Hippocampal formation (tissue), 2 donors: ENCODE data around the gene TBCK.

Source experiments
- DNase-seq, 2 donors: peaks; one replicate each; lab custom pipeline; 2025; lab: John Stamatoyannopoulos, UW

Gene TBCK

GRCh38 chr4:106286611-106287010 is 29.4 kb downstream of the TBCK start:
- no peak for DNase-seq

GRCh38 chr4:106284227-106284626 is 31.8 kb downstream of the TBCK start:
- no peak for DNase-seq

- DNase-seq, result no peak
Observed at GRCh38 chr4:106277140-106277675, 38.8 kb downstream of the TBCK start.

GRCh38 chr4:106273831-106274230 is 42.2 kb downstream of the TBCK start:
- DNase-seq, result peak in 1 of 2 donors; percentile 8

GRCh38 chr4:106270736-106271135 is 45.3 kb downstream of the TBCK start:
- DNase-seq, result no peak

- no peak for DNase-seq
Observed at GRCh38 chr4:106269711-106270110, 46.3 kb downstream of the TBCK start.

- no peak for DNase-seq
Observed at GRCh38 chr4:106268786-106269185, 47.2 kb downstream of the TBCK start.

GRCh38 chr4:106266201-106266600 is 49.8 kb downstream of the TBCK start:
- peak in 1 of 2 donors; percentile 28 for DNase-seq

GRCh38 chr4:106264331-106264728 is 51.7 kb downstream of the TBCK start:
- DNase-seq, result no peak

- no peak for DNase-seq
Observed at GRCh38 chr4:106263594-106264330, 52.2 kb downstream of the TBCK start.

GRCh38 chr4:106261980-106262379 is 54.0 kb downstream of the TBCK start:
- no peak for DNase-seq

GRCh38 chr4:106258145-106259045 is 57.6 kb downstream of the TBCK start:
- no peak for DNase-seq

GRCh38 chr4:106256190-106256589 is 59.8 kb downstream of the TBCK start:
- DNase-seq, result no peak

GRCh38 chr4:106255195-106255594 is 60.8 kb downstream of the TBCK start:
- DNase-seq, result no peak

GRCh38 chr4:106253364-106254129 is 62.5 kb downstream of the TBCK start:
- no peak for DNase-seq

GRCh38 chr4:106247600-106247999 is 68.4 kb downstream of the TBCK start:
- DNase-seq, result no peak

GRCh38 chr4:106246441-106246840 is 69.6 kb downstream of the TBCK start:
- DNase-seq, result no peak

- DNase-seq, result no peak
Observed at GRCh38 chr4:106245176-106245575, 70.8 kb downstream of the TBCK start.

- DNase-seq, result no peak
Observed at GRCh38 chr4:106240699-106241098, 75.3 kb downstream of the TBCK start.

GRCh38 chr4:106238820-106239420 is 77.1 kb downstream of the TBCK start:
- no peak for DNase-seq

- no peak for DNase-seq
Observed at GRCh38 chr4:106231931-106232330, 84.1 kb downstream of the TBCK start.

GRCh38 chr4:106222548-106222947 is 93.5 kb downstream of the TBCK start:
- DNase-seq, result no peak
